SK-N-DZ (cell line): ENCODE measurements around the gene LSM14B. TPM values are rescaled to one million over a fixed set of nuclear protein-coding genes. Genes with fewer than 3 reads are reported as not detected.
"Not testable (repeated sequence)": the region's sequence is repeated elsewhere in the genome, so short reads cannot be mapped to it uniquely, and the experiment has no call there.

Source experiments
- DNase-seq: peaks from one replicate; pipeline ENCODE4 v3.0.0-alpha.2; 2015; ENCODE audit warnings: low spot score
- polyA plus RNA-seq, 2 experiments: library from polyadenylated mRNA; depleted of rRNA; stranded (reverse); fragments of >200 nt; gene quantifications; 2 replicates each; pipeline ENCODE4 v1.2.3, GENCODE V29; 2014

LSM14B gene
- 118 and 122 TPM in 2 replicates for polyA plus RNA-seq (2014; cell fraction: cytosol; rRNA removed)
- polyA plus RNA-seq (2014; cell fraction: nucleus; rRNA removed), result 111 and 131 TPM in 2 replicates

GRCh38 chr20:62121776-62122653 is at the start of gene LSM14B:
Gene LSM14B (plus strand): TSS chr20:62122475. CDS start chr20:62122667, 192 bp downstream.
- peak; percentile 97 for DNase-seq

DNA sequence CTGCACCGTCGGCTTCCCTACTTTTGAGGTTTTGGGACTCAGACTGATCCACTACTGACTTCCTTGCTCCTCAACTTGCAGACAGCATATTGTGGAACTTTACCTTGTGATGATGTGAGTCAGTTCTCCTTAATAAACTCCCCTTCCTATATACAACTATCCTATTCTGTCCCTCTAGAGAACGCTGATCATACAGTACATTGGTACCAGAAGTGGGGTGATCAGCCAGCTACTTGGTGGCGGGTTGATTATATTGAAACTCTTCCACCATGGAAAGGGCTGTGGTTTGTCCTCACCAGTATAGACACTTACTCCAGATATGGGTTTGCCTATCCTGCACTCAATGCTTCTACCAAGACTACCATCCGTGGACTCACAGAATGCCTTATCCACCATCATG is 49.0 kb upstream of the LSM14B start:
- DNase-seq, result no peak

- no peak for DNase-seq
Observed at GRCh38 chr20:62079166-62079565, 43.1 kb upstream of the LSM14B start.

GRCh38 chr20:62080249-62080990 is 41.9 kb upstream of the LSM14B start:
- peak; percentile 59 for DNase-seq

DNA sequence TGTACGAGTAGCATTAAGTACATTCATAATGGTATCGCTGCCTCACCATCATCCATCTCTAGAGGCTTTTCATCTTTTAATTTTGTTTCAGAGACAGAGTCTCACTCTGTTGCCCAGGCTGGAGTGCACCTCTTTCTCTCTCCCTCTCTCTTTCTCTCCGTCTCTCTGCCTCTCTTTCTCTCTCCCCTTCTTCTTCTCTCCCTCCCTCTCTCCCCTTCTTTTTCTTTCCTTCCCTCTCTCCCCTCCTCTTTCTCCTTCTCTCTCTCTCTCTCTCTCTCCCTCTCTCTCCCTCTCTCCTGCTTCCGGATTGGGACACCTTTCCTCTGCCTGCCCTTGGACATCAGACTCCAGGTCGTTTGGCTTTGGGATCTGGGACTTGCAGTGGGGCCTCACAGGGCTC is 39.0 kb upstream of the LSM14B start:
- DNase-seq, result no peak

- DNase-seq, result not testable (repeated sequence)
Observed at GRCh38 chr20:62084224-62084623, 38.1 kb upstream of the LSM14B start.

DNA sequence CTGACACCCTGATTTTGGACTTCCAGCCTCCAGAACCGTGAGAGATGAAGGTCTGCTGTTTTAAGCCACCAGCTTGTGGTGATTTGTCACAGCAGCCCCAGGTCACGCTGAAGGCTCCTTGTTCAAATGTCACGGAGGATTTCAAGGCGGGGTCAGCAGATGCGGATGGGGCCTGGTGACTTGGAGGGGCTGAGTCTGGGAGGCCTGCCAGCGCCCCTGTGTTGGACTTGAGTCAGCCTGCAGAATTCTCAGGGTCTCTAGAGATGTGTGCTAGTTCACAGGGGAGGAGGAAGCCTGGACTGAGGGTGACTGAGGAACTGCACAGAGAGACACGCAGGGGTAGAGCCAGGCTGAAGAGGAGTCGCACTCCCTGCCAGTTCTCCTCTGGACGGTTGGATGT is 37.1 kb upstream of the LSM14B start:
- DNase-seq, result no peak

- no peak for DNase-seq
Observed at GRCh38 chr20:62087227-62087626, 35.0 kb upstream of the LSM14B start.

DNA sequence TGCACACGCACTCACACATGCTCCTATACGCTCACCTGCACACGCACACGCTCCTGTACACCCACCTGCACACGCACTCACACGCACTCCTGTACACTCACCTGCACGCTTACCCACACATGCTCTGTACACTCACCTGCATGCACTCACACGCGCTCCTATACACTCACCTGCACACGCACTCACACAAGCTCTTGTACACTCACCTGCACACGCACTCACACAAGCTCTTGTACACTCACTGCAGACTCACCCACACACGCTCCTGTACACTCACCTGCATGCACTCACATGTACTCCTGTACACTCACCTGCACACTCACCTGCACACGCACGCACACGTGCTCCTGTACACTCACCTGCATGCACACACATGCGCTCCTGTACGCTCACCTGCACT is 34.6 kb upstream of the LSM14B start:
- DNase-seq, result no peak

DNA sequence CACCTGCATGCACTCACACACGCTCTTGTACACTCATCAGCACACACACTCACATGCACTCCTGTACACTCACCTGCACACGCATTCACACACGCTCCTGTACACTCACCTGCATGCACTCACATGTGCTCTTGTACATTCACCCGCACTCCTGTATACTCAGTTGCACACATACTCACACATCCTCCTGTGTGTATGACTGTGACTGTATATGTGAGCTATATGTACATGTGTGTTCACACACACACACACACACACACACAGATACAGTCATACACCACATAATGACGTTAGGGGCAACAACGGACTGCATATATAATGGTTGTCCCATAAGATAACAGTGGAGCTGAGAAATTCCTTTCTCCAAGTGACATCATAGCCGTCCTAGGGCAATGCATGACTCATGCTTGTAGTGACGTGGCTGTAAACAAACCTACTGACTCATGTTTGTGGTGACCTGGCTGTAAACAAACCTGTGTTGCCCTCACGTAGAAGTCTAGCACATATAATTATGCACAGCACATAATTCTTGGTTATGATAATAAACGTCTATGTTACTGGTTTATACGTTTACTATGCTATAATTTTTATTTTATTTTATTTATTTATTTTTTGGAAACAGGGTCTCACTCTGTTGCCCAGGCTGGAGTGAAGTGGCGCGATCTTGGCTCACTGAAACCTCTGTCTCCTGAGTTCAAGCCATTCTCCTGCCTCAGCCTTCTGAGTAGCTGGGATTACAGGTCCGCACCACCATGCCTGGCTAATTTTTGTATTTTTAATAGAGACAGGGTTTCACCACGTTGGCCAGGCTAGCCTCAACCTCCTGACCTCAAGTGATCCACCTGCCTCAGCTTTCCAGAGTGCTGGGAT is 33.8 kb upstream of the LSM14B start:
- no peak for DNase-seq

DNA sequence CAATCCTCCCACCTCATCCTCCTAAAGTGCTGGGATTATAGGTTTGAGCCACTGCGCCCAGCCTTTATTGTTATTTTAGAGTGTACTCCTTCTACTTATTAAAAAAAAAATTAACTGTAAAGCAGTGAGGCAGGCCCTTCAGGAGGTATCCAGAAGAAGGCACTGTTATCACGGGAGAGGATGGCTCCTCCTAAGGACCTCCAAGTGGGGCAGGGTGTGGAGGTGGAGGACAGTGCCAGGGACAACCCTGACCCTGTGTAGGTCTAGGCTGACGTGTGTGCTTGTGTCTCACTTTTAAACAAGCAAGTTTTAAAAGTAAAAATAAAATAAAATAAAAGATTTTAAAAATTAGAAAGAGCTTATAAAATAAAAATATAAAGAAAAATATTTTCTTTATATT is 32.9 kb upstream of the LSM14B start:
- no peak for DNase-seq

DNA sequence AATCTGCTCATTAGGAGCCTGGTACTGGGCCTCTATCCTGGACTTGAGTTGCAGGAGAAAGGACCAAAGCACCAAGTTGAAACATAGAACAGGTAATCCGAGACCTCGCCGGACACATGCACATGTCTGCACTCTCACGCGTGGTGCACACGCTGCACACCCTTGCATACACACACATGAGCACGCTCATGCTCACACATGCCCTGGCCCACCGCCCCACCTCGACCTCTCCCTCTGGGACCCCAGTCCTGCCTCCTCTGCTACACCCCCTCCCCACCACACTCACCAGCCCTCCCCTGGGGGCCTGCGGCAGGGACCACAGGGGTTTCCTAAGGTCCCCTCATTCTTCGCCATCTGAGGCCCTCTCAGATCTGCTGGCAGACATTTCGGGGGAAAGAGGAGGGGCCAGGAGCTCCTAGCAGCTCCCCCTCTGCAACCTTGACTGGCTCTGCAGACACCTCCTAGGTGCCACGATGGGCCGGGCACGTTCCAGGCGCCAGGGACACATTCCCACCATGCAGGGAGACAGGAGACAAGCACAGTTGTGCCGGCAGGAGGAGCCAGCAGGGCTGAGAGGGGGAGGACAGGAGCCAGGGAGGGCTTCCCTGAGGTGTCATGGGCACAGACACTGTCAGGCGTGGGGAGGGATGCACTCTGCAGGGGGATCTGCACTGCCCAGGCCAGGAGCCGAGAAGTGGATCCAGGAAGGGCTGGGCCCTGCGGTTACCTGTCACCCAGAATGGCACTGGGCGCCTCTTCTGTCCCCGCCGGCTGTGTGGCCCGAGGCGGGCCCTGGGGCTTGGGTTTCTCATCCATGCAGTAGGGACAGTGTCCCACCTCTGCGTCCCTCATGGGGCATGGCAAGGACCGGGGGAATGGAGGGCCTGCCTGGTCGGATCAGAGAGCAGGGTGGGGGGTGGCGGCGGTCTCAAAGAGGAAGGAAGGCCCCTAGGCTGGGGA is 25.6 kb upstream of the LSM14B start:
- no peak for DNase-seq

GRCh38 chr20:62097881-62098407 is 24.3 kb upstream of the LSM14B start:
- no peak for DNase-seq

GRCh38 chr20:62101078-62101477 is 21.2 kb upstream of the LSM14B start:
- DNase-seq, result no peak

GRCh38 chr20:62103508-62104233 is 18.6 kb upstream of the LSM14B start:
- DNase-seq, result no peak

- DNase-seq, result no peak
Observed at GRCh38 chr20:62104234-62104789, 18.0 kb upstream of the LSM14B start.

DNA sequence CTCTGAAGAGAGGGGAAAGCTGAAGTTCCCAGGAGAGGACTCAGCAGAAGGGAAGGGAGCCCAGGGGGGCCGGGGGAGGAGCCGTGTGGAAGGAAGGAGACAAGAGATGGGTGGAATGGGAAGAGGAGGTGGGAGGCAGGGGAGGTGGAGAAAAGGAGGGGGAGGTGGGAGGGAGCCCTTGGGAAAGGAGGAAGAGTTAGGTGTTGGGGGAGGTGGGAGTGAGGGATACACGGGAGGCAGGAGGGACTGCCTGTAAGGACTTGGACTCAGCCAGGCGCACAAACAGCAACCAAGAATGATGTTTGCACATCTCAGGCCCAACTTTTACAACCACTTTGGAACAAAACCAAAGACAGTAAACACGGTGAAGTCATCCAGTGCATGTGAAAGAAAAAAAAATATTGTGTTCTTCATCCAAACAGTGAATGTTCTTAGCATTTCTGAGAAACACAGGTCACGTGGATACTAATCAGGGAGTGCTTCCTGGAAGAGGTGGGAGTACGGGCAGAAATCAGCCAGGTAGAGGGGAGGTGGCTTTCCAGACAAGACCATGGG is 17.4 kb upstream of the LSM14B start:
- no peak for DNase-seq

- no peak for DNase-seq
Observed at GRCh38 chr20:62105592-62105991, 16.7 kb upstream of the LSM14B start.

DNA sequence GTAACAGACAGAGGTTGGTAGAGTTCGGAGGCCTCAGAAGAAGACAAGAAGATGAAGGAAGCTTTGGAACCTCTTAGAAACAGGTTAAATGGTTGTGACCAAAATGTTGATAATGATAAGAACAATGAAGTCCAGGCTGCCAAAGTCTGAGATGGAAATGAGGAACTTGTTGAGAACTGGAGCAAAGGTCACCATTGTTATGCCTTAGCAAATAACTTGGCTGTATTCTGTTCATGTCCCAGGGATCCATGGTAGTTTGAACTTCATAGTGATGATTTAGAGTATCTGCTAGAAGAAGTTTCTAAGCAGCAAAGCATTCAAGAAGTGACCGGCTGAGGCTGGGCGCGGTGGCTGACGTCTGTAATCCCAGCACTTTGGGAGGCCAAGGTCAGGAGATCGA is 11.1 kb upstream of the LSM14B start:
- DNase-seq, result no peak
